Activated CD4-positive, alpha-beta T cell treated with anti-CD3 and anti-CD28 coated beads for 36 hours (primary cell): ENCODE data around the gene TNS1. TPM values are rescaled to one million over a fixed set of nuclear protein-coding genes. Genes with fewer than 3 reads are reported as not detected.

ENCODE experiments used
- ATAC-seq: fragments of 200-7000 bp; cut with Tn5 transposase; one replicate; pipeline ENCODE4 v1.10.0; 2021; ENCODE audit warnings: mild to moderate bottlenecking, moderate library complexity
- CTCF ChIA-PET: fragments of 350-600 bp; sonication (Branson Sonifier 250); formaldehyde crosslinking; loops from one replicate; lab custom pipeline; 2021; ENCODE audit warnings: antibody characterized with exemption; lab: Charles Lee
- POLR2A ChIA-PET: fragments of 350-600 bp; sonication (Branson Sonifier 250); formaldehyde crosslinking; loops from one replicate; lab custom pipeline; 2021; ENCODE audit warnings: antibody characterized with exemption, inconsistent platforms; lab: Charles Lee
- DNase-seq: peaks from one replicate; pipeline ENCODE4 v3.0.0-alpha.2; 2020
- H3K27ac Mint-ChIP-seq: one replicate; pipeline ENCODE4 v1.8.0; 2021; ENCODE audit warnings: mixed read lengths
- H3K27me3 Mint-ChIP-seq: one replicate; pipeline ENCODE4 v1.8.0; 2021; ENCODE audit warnings: mixed read lengths
- H3K36me3 Mint-ChIP-seq: one replicate; pipeline ENCODE4 v1.8.0; 2021; ENCODE audit warnings: low read depth, mixed read lengths
- H3K4me1 Mint-ChIP-seq: one replicate; pipeline ENCODE4 v1.8.0; 2021; ENCODE audit warnings: mixed read lengths
- H3K4me3 Mint-ChIP-seq: one replicate; pipeline ENCODE4 v1.8.0; 2021; ENCODE audit warnings: mild to moderate bottlenecking, moderate library complexity, mixed read lengths
- H3K9me3 Mint-ChIP-seq: one replicate; pipeline ENCODE4 v1.8.0; 2021; ENCODE audit warnings: low read depth, mixed read lengths
- intact Hi-C, 2 experiments: fragments of 100-400 bp; cut with DNase I in 1 of 2; cut with micrococcal nuclease in 1 of 2; formaldehyde crosslinking; loops; one replicate each; pipeline versions ENCODE4 v1.14.2 to v1.15.1; 2022 to 2024; cut with DNase I, micrococcal nuclease
- total RNA-seq, 2 experiments: library from RNA; stranded (reverse); gene quantifications; one replicate each; pipeline ENCODE4 v1.2.3, GENCODE V29; 2021

The TNS1 gene
- total RNA-seq, 2 experiments from 2014 or later: 0.64 to 0.88 TPM

DNA sequence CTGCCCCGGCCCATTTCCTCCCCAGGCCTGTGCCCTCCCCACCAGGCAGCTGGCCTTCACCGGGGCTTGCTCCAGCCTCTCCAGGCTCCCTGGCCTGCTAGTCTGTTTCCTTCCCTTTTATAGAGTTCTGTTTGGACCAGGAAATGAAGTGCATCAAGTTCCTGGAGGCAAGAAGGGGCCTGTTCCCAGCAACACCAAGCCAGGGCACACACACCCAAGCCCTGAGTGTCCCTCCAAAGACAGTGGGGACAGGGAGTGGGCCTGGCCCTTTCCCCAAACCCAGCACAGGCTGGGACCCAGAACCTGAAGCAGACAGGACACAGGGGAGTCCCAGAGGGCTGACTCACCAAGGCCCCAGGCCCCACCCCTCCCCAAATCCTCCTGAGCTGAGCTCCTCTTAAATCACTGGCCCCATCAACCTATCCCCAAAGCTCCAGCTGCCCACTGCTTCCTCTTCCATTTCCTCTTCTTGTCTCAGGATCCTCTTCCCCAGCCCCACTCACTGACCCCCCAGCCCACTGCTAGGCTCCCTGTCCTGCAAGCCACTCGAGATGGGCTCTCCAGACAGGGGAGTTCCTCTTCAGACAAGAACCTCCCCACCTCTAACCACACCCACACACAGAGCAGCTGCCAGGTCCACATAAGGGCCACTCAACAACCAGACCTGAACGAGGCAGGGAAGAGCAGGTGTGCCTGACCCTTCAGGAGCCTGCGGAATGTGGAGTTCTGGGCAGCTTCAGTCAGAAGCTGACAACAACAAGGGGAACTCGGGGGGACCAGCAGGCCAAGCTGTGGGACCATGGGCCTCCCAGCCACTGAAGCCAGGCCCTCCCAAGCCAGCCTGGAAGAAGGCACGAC, 74.2 kb downstream of the TNS1 start:
- no peak for DNase-seq
- no peak for ATAC-seq
- H3K36me3 Mint-ChIP-seq: no peaks in the 10 kb centered on the region
- no peak overlapping the region for H3K4me3 Mint-ChIP-seq
- ChIA-PET CTCF (no interaction called here), POLR2A (no interaction called here)
- peaks cover 5% of the 10 kb centered on the region for H3K27me3 Mint-ChIP-seq
- H3K27ac Mint-ChIP-seq: no peak overlapping the region
- intact Hi-C loops: no loop called here
- H3K9me3 Mint-ChIP-seq: no peaks in the 10 kb centered on the region
- H3K4me1 Mint-ChIP-seq: no peaks in the 10 kb centered on the region

DNA sequence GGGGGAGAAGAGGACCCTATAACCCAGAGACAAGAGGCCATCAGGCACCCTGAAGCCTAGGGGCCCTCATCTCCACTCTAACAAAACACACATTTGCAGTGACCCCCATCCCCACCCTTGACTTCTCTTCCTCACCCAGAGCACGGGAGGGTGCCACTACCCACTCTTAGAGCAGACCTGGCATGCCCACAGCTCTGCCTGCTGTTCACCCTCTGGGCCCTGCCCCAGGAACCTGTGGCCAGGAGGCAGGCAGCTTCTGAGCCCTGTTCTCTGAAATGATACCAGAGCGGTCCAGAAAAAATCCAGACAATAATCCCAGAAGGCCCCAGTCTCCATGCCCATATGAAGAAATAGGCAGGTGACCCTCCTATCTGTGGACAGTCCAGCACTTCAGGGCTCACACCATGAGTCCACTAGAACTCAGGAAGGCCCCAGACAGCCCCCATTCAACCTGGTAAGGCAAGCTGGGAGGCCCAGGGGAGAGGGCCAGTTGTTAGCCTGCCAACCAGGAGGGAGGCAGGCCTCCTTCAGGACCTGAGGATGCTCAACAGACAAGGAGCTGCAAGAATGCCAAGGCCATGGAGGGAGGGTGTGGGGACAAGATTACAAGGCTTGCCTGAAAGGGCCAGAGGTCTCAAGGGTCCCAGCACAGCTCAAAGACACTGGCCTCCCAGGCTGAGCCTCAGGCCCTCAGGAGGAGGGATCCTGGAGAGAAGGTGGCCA, 75.0 kb downstream of the TNS1 start:
- H3K4me1 Mint-ChIP-seq: no peaks in the 10 kb centered on the region
- H3K9me3 Mint-ChIP-seq: no peaks in the 10 kb centered on the region
- intact Hi-C loops: no loop called here
- H3K27ac Mint-ChIP-seq: no peak overlapping the region
- no peak overlapping the region for H3K4me3 Mint-ChIP-seq
- H3K36me3 Mint-ChIP-seq: no peaks in the 10 kb centered on the region
- CTCF ChIA-PET: no interaction called here
- peaks cover 5% of the 10 kb centered on the region for H3K27me3 Mint-ChIP-seq
- ATAC-seq: no peak
- no peak for DNase-seq
- POLR2A ChIA-PET: no interaction called here

DNA sequence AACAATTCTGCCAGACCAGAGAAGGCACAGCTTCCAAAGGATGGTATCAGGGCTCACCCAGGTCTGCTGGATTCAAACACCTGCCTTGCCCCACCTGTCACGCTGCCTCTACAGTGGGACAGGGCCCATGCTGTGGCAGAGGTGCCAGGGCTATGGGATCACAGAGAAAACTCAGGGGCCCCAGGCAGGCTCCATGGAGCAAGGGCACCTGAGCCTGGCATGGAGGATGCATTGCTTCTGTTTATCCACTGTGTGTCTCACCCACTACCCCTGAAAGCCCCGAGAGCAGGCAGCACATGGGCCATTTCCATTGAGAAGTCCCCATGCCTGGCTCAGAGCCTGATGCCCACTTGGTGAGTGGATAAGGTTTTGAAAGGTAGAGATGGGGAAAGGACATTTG, 76.0 kb downstream of the TNS1 start:
- POLR2A ChIA-PET: no interaction called here

DNA sequence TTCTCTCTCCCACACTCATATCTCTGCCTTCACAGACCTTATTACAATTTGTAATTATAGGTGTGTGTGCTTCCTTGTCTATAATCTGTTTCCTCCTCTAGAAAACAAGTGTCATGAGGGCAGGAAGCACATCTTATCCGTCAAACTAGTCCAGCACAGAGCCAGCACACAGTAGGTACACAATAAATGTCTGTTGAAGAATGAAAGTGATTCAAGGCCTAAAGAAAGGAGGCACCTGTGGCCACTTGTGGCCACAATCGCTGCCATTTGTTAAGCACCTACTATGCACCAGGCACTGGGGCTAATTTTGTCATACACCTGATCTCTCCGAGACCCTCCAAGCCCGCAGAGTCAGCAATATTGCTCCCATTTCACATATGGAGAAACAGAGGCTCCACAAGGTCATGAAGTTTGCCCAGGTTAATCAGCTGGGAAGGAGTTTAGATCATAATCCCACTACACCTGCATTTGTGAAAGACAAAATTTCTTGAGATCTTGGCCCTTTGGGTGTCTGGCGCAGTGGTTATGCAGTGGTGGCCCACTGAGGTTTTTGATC, 78.4 kb downstream of the TNS1 start:
- intact Hi-C loops: no loop called here
- Mint-ChIP-seq H3K4me1 (no peaks in the 10 kb centered on the region), H3K27me3 (no peaks in the 10 kb centered on the region), H3K9me3 (no peaks in the 10 kb centered on the region), H3K4me3 (no peak overlapping the region), H3K27ac (no peak overlapping the region), H3K36me3 (no peaks in the 10 kb centered on the region)
- ATAC-seq (no peak), DNase-seq (no peak)
- POLR2A ChIA-PET: no interaction called here
- CTCF ChIA-PET: no interaction called here

More for the DNA sequence above, 76.0 kb downstream of the TNS1 start:
- ATAC-seq: no peak
- peaks cover 5% of the 10 kb centered on the region for H3K27me3 Mint-ChIP-seq
- no peaks in the 10 kb centered on the region for H3K9me3 Mint-ChIP-seq
- DNase-seq: no peak
- H3K36me3 Mint-ChIP-seq: no peaks in the 10 kb centered on the region
- no peak overlapping the region for H3K27ac Mint-ChIP-seq
- no peak overlapping the region for H3K4me3 Mint-ChIP-seq
- intact Hi-C loops: no loop called here
- H3K4me1 Mint-ChIP-seq: no peaks in the 10 kb centered on the region
- CTCF ChIA-PET: no interaction called here

DNA sequence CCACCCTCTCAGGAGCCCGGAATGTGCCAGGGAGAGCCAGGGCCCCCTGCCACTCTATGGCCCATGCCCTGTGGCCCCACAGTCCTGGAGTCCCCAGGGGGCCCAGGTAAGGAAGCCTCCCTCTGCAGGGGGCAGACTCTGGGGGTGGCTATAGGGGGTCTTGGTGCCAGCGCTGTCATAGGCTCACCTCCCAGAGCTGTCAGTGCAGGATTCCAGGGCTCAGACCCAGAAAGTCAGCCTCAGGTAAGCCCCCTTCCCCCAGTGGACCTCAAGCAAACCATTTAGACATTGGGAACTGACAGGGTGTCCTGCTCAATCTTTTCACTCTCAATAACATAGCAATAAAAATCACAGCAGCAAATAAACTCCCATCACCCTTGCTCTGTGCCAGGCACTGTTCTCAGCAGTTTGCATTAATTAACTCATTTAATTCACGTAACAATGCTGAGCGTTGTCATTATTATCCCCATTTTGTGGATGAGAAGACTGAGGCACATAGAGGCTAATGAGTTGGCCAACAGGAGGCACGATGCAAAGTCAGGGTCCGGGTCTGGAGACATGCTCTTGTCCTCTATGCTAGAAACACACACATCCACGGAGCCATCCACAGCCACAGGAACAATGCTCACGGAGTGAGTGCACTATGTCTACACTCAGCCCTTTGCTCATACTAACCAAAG, 79.6 kb downstream of the TNS1 start:
- H3K9me3 Mint-ChIP-seq: no peaks in the 10 kb centered on the region
- H3K4me1 Mint-ChIP-seq: no peaks in the 10 kb centered on the region
- intact Hi-C loops: no loop called here
- no peak overlapping the region for H3K4me3 Mint-ChIP-seq
- no peak overlapping the region for H3K27ac Mint-ChIP-seq
- H3K36me3 Mint-ChIP-seq: no peaks in the 10 kb centered on the region
- ATAC-seq (no peak), DNase-seq (no peak)
- H3K27me3 Mint-ChIP-seq: no peaks in the 10 kb centered on the region
- ChIA-PET POLR2A (no interaction called here), CTCF (no interaction called here)

DNA sequence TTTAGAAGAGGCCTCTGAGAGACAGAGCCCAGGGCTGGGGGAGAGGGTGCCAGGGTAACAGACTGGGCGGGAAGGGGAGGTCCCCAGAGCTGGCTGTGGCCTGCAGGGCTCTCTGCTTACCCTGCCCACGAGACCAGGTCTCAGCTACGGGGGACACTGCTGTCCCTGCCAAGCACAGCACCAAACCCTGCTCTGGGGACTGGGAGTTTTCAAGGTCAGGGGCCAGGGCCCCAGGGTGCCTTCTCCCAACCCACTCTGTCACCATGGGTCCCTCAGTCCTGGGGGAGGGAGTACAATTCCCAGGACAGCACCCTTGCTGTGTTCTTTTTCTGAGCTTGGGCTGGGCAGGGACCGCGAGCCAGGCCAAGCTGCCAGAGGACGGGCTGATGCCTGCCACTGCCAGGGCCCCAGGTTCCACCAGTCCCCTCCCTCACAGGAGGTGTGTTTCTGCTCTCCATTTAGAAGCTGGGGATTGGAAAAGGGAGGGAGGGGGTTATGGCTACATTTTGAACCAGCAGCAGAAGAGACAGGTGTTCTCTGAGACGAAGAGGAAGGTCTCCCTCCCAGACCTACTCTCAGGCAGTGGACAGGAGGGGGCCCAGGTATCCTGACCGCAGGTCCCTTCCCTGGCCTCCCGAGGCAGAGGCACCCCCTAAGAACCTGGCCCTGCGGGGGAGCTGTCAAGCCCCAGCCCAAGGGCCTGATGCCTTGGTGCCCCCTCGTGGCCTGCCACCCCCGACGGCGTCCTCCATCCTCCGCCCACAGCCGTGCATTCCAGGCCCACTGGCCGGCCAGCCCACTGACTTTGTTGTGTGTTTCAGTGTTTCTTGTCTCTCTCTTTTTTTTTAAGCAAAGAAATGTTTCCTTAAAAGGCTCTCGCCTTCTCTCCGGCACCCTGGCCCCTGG, 80.4 kb downstream of the TNS1 start:
- no peaks in the 10 kb centered on the region for H3K9me3 Mint-ChIP-seq
- ChIA-PET CTCF (interaction anchor here (1.0 kb wide), 1 partner anchor 36 kb away, joined by 3 read pairs; no protein-coding TSS in a partner anchor), POLR2A (no interaction called here)
- intact Hi-C loops: no loop called here
- no peaks in the 10 kb centered on the region for H3K27me3 Mint-ChIP-seq
- H3K4me3 Mint-ChIP-seq: no peak overlapping the region
- ATAC-seq (no peak), DNase-seq (no peak)
- no peak overlapping the region for H3K27ac Mint-ChIP-seq
- no peaks in the 10 kb centered on the region for H3K4me1 Mint-ChIP-seq
- H3K36me3 Mint-ChIP-seq: no peaks in the 10 kb centered on the region

DNA sequence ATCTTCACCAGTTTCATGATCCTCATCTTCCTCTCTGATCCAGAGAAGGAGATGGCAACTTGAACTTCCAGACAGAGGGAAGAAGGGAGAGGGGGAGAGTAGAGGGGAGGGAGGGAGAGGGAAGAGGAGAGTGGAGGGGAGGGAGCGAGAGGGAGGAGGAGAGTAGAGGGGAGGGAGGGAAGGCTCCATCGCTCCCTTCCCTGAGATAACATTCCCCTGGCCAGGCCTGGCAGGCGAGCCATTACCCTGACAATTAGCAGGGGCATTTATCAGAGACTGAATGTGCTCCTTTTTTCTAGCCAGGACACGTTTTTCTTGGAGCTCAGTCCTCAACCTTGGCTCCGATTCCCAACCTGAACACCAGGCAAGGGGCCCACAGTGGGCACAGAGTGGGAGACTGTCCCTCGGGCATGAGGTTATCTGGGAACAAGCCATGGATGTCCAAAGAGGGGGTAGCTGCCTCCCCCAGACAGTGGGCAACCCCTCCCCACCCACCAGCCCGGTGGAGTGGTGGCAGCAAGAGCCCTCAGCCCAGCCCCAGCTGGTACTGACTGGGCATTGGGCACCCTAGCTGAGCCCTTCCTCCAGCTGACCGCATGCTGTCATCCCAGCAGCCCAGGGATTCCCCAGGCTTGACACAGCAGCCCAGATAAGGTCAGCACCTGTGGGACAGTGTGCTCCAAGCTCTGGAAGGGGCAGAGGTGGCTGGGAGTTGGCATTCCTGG, 81.8 kb downstream of the TNS1 start:
- H3K27me3 Mint-ChIP-seq: no peaks in the 10 kb centered on the region
- DNase-seq (no peak), ATAC-seq (no peak)
- CTCF ChIA-PET: interaction anchor here (0.7 to 1.0 kb wide), 2 partner anchors 35 to 490 kb away, joined by 3 read pairs; no protein-coding TSS in a partner anchor
- no peaks in the 10 kb centered on the region for H3K9me3 Mint-ChIP-seq
- H3K4me1 Mint-ChIP-seq: no peaks in the 10 kb centered on the region
- POLR2A ChIA-PET: no interaction called here
- intact Hi-C loops: no loop called here
- H3K27ac Mint-ChIP-seq: no peak overlapping the region
- no peaks in the 10 kb centered on the region for H3K36me3 Mint-ChIP-seq
- H3K4me3 Mint-ChIP-seq: no peak overlapping the region

DNA sequence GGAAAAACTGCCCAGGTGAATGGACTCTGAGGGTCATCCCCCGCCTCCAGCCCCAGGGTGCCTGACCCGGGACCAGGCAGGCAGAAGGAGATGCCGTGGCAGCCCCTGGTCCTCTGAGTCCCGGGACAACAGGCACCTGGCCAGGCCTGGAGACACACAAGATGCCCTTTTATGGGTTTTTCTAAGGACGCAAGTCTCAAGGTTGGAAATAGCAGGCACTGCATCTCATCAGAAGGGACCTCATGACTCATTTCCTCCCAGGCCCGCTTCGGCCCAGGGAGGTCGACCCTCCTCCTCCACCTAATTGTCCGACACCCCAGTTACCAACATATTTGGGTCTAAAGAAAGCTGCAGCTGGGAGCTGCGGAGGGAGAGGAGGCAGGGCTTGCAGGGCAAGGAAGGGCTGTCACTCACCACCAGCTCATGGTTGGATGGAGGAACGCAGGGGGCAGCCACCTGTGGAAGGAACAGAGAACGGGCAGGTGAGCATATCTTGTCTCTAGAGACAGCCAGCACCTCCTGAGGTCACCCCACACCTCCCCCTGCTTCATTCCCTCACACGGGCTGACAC, 82.9 kb downstream of the TNS1 start:
- DNase-seq (no peak), ATAC-seq (no peak)
- no peak overlapping the region for H3K27ac Mint-ChIP-seq
- no peaks in the 10 kb centered on the region for H3K36me3 Mint-ChIP-seq
- no peaks in the 10 kb centered on the region for H3K9me3 Mint-ChIP-seq
- intact Hi-C loops: no loop called here
- CTCF ChIA-PET: interaction anchor here (0.6 kb wide), 1 partner anchor 220 kb away, joined by 3 read pairs; no protein-coding TSS in a partner anchor
- H3K27me3 Mint-ChIP-seq: no peaks in the 10 kb centered on the region
- H3K4me1 Mint-ChIP-seq: no peaks in the 10 kb centered on the region
- no peak overlapping the region for H3K4me3 Mint-ChIP-seq
- POLR2A ChIA-PET: interaction anchor here (0.7 kb wide), 1 partner anchor 324 kb away, joined by 4 read pairs; no protein-coding TSS in a partner anchor

DNA sequence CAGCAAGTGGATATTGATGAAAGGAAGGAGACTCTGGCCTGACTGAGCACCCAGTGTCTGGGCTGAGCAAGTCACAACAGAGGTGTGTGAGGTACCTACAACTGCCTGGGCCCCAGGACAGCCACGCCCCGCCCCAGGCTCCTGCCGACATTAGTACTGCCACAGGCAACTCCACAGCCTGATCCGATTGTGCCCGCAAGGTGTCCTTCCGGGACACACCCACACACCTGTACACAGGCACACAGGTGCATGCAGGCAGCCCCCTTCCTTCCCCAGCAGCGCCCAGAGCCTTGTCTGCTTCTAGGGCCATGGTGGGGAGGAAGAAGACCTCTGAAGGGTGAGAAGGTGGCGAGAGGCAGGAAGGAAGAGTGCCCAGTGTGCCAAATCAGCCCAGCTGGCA, 83.6 kb downstream of the TNS1 start:
- CTCF ChIA-PET: no interaction called here
- Mint-ChIP-seq H3K27ac (no peak overlapping the region), H3K4me3 (no peak overlapping the region)

More for the DNA sequence above, 83.6 kb downstream of the TNS1 start:
- Mint-ChIP-seq H3K36me3 (no peaks in the 10 kb centered on the region), H3K27me3 (no peaks in the 10 kb centered on the region), H3K9me3 (no peaks in the 10 kb centered on the region), H3K4me1 (no peaks in the 10 kb centered on the region)
- intact Hi-C loops: no loop called here
- DNase-seq: no peak
- ATAC-seq: no peak
- POLR2A ChIA-PET: no interaction called here
